Mesenchymal stem cell (in vitro differentiated cells and primary cell): Measurements from ENCODE around the gene SLC14A1.
A peak's percentile ranks its signal among the peaks of the same experiment; 100 is the strongest.

Experiments
- DNase-seq: peaks from one replicate; pipeline ENCODE4 v3.0.0-alpha.2; 2013
- H2AFZ ChIP-seq: one replicate; pipeline ENCODE4 v1.6.1; 2013; ENCODE audit warnings: low read depth, mild to moderate bottlenecking, control low read depth, inconsistent platforms, low read length, moderate library complexity
- H2AK5ac ChIP-seq: 2 replicates; pipeline ENCODE4 v1.6.1; 2013; ENCODE audit warnings: low read length, moderate library complexity, mild to moderate bottlenecking, inconsistent platforms; ENCODE audit not compliant: severe bottlenecking
- H2BK120ac ChIP-seq: one replicate; pipeline ENCODE4 v1.6.1; 2013; ENCODE audit warnings: low read depth, mild to moderate bottlenecking, inconsistent platforms, low read length, moderate library complexity
- H2BK12ac ChIP-seq, 2 experiments: one replicate each; pipeline ENCODE4 v1.6.1; 2013; ENCODE audit warnings: inconsistent platforms in 2 of 2, low read length in 2 of 2, mild to moderate bottlenecking in 2 of 2, moderate library complexity in 2 of 2, control low read depth in 1 of 2
- H2BK15ac ChIP-seq: one replicate; pipeline ENCODE4 v1.6.1; 2013; ENCODE audit warnings: mild to moderate bottlenecking, low read depth, inconsistent platforms; ENCODE audit not compliant: poor library complexity, severe bottlenecking
- H2BK5ac ChIP-seq: 2 replicates; pipeline ENCODE4 v1.6.1; 2013; ENCODE audit warnings: low read depth, mild to moderate bottlenecking, low read length, control low read depth, inconsistent platforms; ENCODE audit not compliant: poor library complexity, severe bottlenecking
- H3K14ac ChIP-seq, 2 experiments: one replicate each; pipeline ENCODE4 v1.6.1; 2013; ENCODE audit warnings: inconsistent platforms in 2 of 2, low read length in 2 of 2, control low read depth in 1 of 2, mild to moderate bottlenecking in 1 of 2, moderate library complexity in 1 of 2
- H3K18ac ChIP-seq, 2 experiments: one replicate each; pipeline ENCODE4 v1.6.1; 2013; ENCODE audit warnings: inconsistent platforms in 2 of 2, low read length in 2 of 2, control low read depth in 1 of 2, low read depth in 1 of 2, mild to moderate bottlenecking in 1 of 2
- H3K23ac ChIP-seq, 2 experiments: one replicate each; pipeline ENCODE4 v1.6.1; 2013; ENCODE audit warnings: inconsistent platforms in 2 of 2, low read length in 2 of 2, mild to moderate bottlenecking in 2 of 2, moderate library complexity in 2 of 2, control low read depth in 1 of 2
- H3K27ac ChIP-seq: 2 replicates; pipeline ENCODE4 v1.5.1; 2013; ENCODE audit warnings: mild to moderate bottlenecking, moderate library complexity, low read length, control low read depth, inconsistent platforms; ENCODE audit not compliant: poor library complexity, severe bottlenecking
- H3K27me3 ChIP-seq, 2 experiments: 2 replicates each; pipeline versions ENCODE4 v1.6.1 to v1.7.0; 2013; ENCODE audit warnings: low read length in 2 of 2, mild to moderate bottlenecking in 2 of 2, moderate library complexity in 2 of 2, control low read depth in 1 of 2, inconsistent platforms in 1 of 2; ENCODE audit not compliant: control insufficient read depth in 1 of 2, insufficient read depth in 1 of 2
- H3K36me3 ChIP-seq, 2 experiments: 2 replicates each; pipeline versions ENCODE4 v1.6.1 to v1.7.0; 2013; ENCODE audit warnings: low read length in 2 of 2, control low read depth in 1 of 2, inconsistent platforms in 1 of 2, low read depth in 1 of 2, mild to moderate bottlenecking in 1 of 2; ENCODE audit not compliant: insufficient read depth in 2 of 2, control insufficient read depth in 1 of 2
- H3K4ac ChIP-seq, 2 experiments: one replicate each; pipeline ENCODE4 v1.6.1; 2013; ENCODE audit warnings: inconsistent platforms in 2 of 2, low read length in 2 of 2, mild to moderate bottlenecking in 2 of 2, moderate library complexity in 2 of 2, control low read depth in 1 of 2, low read depth in 1 of 2
- H3K4me1 ChIP-seq: 2 replicates; pipeline ENCODE4 v1.6.1; 2013; ENCODE audit warnings: low read depth, low read length, control low read depth; ENCODE audit not compliant: control insufficient read depth, insufficient read depth
- H3K4me2 ChIP-seq: 2 replicates; pipeline ENCODE4 v1.6.1; 2013; ENCODE audit warnings: low read length, mild to moderate bottlenecking, inconsistent platforms; ENCODE audit not compliant: poor library complexity, severe bottlenecking
- H3K4me3 ChIP-seq, 2 experiments: 2 replicates each; pipeline versions ENCODE4 v1.5.1 to v1.7.0; 2013; ENCODE audit warnings: low read length in 2 of 2, mild to moderate bottlenecking in 2 of 2, control low read depth in 1 of 2, low read depth in 1 of 2; ENCODE audit not compliant: insufficient read depth in 1 of 2
- H3K79me1 ChIP-seq: replicated peaks from 2 replicates; pipeline ENCODE4 v1.6.1; 2013; ENCODE audit warnings: mild to moderate bottlenecking, control low read depth, low read length, inconsistent platforms; ENCODE audit not compliant: poor library complexity, severe bottlenecking
- H3K9ac ChIP-seq: 2 replicates; pipeline ENCODE4 v1.7.0; 2013; ENCODE audit warnings: mild to moderate bottlenecking, low read length, moderate library complexity
- H3K9me3 ChIP-seq: 2 replicates; pipeline ENCODE4 v1.7.0; 2013; ENCODE audit warnings: mild to moderate bottlenecking, low read length; ENCODE audit not compliant: control insufficient read depth
- H4K8ac ChIP-seq: one replicate; pipeline ENCODE4 v1.6.1; 2013; ENCODE audit warnings: inconsistent platforms, mild to moderate bottlenecking, low read length, moderate library complexity
- H4K91ac ChIP-seq: one replicate; pipeline ENCODE4 v1.6.1; 2013; ENCODE audit warnings: mild to moderate bottlenecking, low read length, inconsistent platforms
- whole genome bisulfite sequencing: methylation state at CpG from one replicate; pipeline ENCODE4 v1.1.7; 2013; ENCODE audit warnings: mixed read lengths; 5-methylcytosine and 5-hydroxymethylcytosine counted together

Gene SLC14A1

DNA sequence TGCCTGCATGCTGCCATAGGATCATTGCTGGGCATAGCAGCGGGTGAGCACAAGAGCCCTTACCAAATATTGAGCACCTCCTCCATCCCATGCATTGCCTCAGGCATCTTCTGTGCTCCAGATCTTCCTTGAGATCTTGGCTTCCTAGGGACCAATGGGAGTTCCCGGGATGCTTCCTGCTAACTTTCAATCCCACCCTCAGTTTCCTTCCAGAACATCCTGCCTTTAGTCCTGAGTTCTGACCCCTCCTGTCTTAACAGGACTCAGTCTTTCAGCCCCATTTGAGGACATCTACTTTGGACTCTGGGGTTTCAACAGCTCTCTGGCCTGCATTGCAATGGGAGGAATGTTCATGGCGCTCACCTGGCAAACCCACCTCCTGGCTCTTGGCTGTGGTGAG is 15.3 kb downstream of the SLC14A1 start:
- no peak overlapping the region for H2BK5ac ChIP-seq
- H3K27ac ChIP-seq, result no peak overlapping the region
- peaks cover 4% of the 10 kb centered on the region for H3K4me1 ChIP-seq
- no peak overlapping the region for H2BK120ac ChIP-seq
- H2BK15ac ChIP-seq, result peak overlapping the region; percentile 62
- H3K14ac ChIP-seq, result no peak overlapping the region
- 97% methylated on average over 3 of the region's 3 CpGs for WGBS
- no peak overlapping the region for H3K4ac ChIP-seq
- peaks cover 2% of the 10 kb centered on the region for H3K79me1 ChIP-seq
- no peak for DNase-seq
- peaks cover 31 to 85% of the 10 kb centered on the region in 2 experiments for H3K36me3 ChIP-seq
- no peak overlapping the region for H3K9ac ChIP-seq
- H3K4me2 ChIP-seq, result no peak overlapping the region
- H3K23ac ChIP-seq, result no peak overlapping the region
- no peak overlapping the region for H3K18ac ChIP-seq
- H3K27me3 ChIP-seq, result no peaks in the 10 kb centered on the region
- H2AFZ ChIP-seq, result no peak overlapping the region
- peak overlapping the region; percentile 72 for H2AK5ac ChIP-seq
- peak overlapping the region; percentile 53 for H4K8ac ChIP-seq
- no peak overlapping the region for H3K4me3 ChIP-seq
- H4K91ac ChIP-seq, result peak overlapping the region; percentile 61
- H2BK12ac ChIP-seq, result no peak overlapping the region
- no peaks in the 10 kb centered on the region for H3K9me3 ChIP-seq

DNA sequence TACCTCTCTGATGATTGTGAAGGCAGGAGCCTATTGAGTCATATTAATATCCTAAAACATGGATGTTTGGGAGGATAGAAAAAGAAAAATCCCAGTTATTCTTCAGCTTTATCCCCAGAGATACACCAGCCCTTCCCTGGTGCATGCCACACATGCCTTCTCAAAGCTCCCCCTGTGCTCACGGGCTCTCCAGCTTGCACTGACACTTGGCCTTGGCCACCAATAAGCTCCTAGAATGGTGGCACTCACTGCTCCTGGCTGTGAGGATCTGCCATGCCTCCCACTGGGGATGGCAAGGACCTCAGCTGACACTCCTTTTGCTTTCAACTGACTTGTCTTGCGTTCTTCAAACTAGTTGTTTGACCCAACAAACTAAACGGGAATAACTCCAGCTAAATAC is 15.9 kb downstream of the SLC14A1 start:
- H3K18ac ChIP-seq, result peak overlapping the region in 1 of 2 experiments; percentile 60
- peaks cover 4% of the 10 kb centered on the region for H3K4me1 ChIP-seq
- no peaks in the 10 kb centered on the region for H3K9me3 ChIP-seq
- H2AFZ ChIP-seq, result no peak overlapping the region
- WGBS, result 88% methylated on average over 3 of the region's 3 CpGs
- H2BK15ac ChIP-seq, result no peak overlapping the region
- no peaks in the 10 kb centered on the region for H3K27me3 ChIP-seq
- peaks cover 30 to 84% of the 10 kb centered on the region in 2 experiments for H3K36me3 ChIP-seq
- no peak overlapping the region for H2BK12ac ChIP-seq
- H2BK5ac ChIP-seq, result no peak overlapping the region
- H2BK120ac ChIP-seq, result no peak overlapping the region
- H3K27ac ChIP-seq, result no peak overlapping the region
- H2AK5ac ChIP-seq, result no peak overlapping the region
- H3K23ac ChIP-seq, result no peak overlapping the region
- no peak overlapping the region for H3K4me2 ChIP-seq
- peak overlapping the region; percentile 34 for H4K91ac ChIP-seq
- H3K4ac ChIP-seq, result no peak overlapping the region
- no peak overlapping the region for H3K9ac ChIP-seq
- H3K14ac ChIP-seq, result no peak overlapping the region
- peaks cover 2% of the 10 kb centered on the region for H3K79me1 ChIP-seq
- H4K8ac ChIP-seq, result no peak overlapping the region
- H3K4me3 ChIP-seq, result no peak overlapping the region
- no peak for DNase-seq

DNA sequence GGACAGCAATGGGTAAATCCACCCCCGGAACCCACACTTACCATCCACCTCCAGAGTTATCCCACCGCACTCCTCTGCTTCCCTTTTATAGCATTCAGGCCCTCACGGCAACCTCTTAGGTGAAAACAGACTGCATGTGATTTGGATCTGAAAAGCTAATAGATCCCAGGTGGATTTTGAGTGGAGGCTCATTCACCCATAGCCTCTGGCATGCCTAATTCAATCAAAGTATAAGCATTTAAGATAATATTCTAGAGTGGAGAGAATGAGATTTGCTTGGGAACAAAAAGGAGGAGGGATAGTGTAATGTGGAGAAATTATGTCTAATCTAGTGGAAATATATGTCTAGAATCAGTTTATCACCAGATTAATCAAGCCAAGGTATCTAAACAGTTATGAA is 17.1 kb downstream of the SLC14A1 start:
- Histone ChIP-seq H3K79me1 (no peaks in the 10 kb centered on the region), H3K14ac (no peak overlapping the region)
- no peak for DNase-seq

DNA sequence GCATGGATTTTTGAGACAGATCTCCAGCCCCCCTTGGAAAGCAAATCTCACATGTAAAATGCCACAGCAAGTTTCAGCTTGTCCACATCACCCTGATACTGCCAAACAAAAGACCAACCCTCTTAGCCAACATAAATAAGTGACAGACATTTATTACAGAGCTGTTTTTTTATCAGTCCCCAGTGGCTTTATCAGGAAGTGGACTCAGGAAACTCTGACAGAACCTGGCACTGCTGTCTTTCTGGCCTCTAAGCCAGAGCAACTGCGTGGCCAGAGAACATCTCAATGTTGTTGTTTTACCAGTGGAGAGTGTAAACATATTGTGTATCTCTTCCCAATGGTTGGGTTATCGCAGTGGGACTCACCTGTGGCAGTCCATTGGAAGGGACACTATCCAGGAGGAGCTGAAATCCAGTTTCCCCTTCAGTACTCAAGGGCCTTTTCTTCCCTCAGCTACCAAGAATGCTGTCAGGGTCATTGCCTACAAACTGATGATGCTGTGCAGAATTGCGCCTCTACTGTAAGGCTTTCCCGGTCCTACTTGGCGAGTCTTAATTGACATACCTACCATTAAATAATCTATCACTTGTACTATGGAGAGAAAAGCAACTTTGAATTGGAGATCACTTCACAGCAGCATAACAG is 22.0 kb downstream of the SLC14A1 start:
- peak overlapping the region in 1 of 2 experiments; percentile 41 for H3K18ac ChIP-seq
- H3K4ac ChIP-seq, result peak overlapping the region in 1 of 2 experiments; percentile 33
- no peak for DNase-seq
- H3K14ac ChIP-seq, result peak overlapping the region in 1 of 2 experiments; percentile 64
- H3K27me3 ChIP-seq, result no peaks in the 10 kb centered on the region
- no peak overlapping the region for H3K9ac ChIP-seq
- peaks cover 4% of the 10 kb centered on the region for H3K4me1 ChIP-seq
- no peak overlapping the region for H2BK15ac ChIP-seq
- H3K79me1 ChIP-seq, result no peaks in the 10 kb centered on the region
- H3K36me3 ChIP-seq, result peaks cover under 1 to 64% of the 10 kb centered on the region in 2 experiments
- H3K23ac ChIP-seq, result no peak overlapping the region
- peaks cover 2% of the 10 kb centered on the region for H3K9me3 ChIP-seq
- no peak overlapping the region for H3K27ac ChIP-seq
- H2BK120ac ChIP-seq, result no peak overlapping the region
- H3K4me2 ChIP-seq, result no peak overlapping the region
- H4K8ac ChIP-seq, result peak overlapping the region; percentile 28
- peak overlapping the region; percentile 60 for H2AFZ ChIP-seq
- WGBS, result 74% methylated on average over 5 of the region's 5 CpGs
- H2BK12ac ChIP-seq, result peak overlapping the region in 1 of 2 experiments; percentile 75
- H3K4me3 ChIP-seq, result no peak overlapping the region
- no peak overlapping the region for H2AK5ac ChIP-seq
- H2BK5ac ChIP-seq, result no peak overlapping the region
- H4K91ac ChIP-seq, result no peak overlapping the region

More for the DNA sequence above, 17.1 kb downstream of the SLC14A1 start:
- no peak overlapping the region for H2AFZ ChIP-seq
- no peak overlapping the region for H4K91ac ChIP-seq
- H3K18ac ChIP-seq, result no peak overlapping the region
- H3K4me2 ChIP-seq, result no peak overlapping the region
- H3K27me3 ChIP-seq, result no peaks in the 10 kb centered on the region
- H4K8ac ChIP-seq, result no peak overlapping the region
- H2BK15ac ChIP-seq, result no peak overlapping the region
- H3K9ac ChIP-seq, result no peak overlapping the region
- H3K27ac ChIP-seq, result no peak overlapping the region
- WGBS, result 93% methylated on average over 3 of the region's 3 CpGs
- H2BK120ac ChIP-seq, result no peak overlapping the region
- H3K36me3 ChIP-seq, result peaks cover 21 to 85% of the 10 kb centered on the region in 2 experiments
- no peak overlapping the region for H3K4ac ChIP-seq
- no peak overlapping the region for H3K23ac ChIP-seq
- H2BK12ac ChIP-seq, result peak overlapping the region in 1 of 2 experiments; percentile 43
- peaks cover 4% of the 10 kb centered on the region for H3K4me1 ChIP-seq
- no peak overlapping the region for H2BK5ac ChIP-seq
- no peaks in the 10 kb centered on the region for H3K9me3 ChIP-seq
- H2AK5ac ChIP-seq, result no peak overlapping the region
- no peak overlapping the region for H3K4me3 ChIP-seq
